ENCODE data around the gene HK1. TPM values are rescaled to one million over a fixed set of nuclear protein-coding genes. Genes with fewer than 3 reads are reported as not detected.
"Not testable (repeated sequence)": the region's sequence is repeated elsewhere in the genome, so short reads cannot be mapped to it uniquely, and the experiment has no call there.

Gene HK1
- total RNA-seq, 1 donor from 2014 or later: 58.3 TPM

GRCh38 chr10:69292459-69292858 lies 14.2 kb downstream of the HK1 start:
- DNase-seq (ENCODE audit: low spot score) (no peak), ATAC-seq (no peak)
- intact Hi-C loops (cut with DNase I): no loop called here

- DNase-seq (ENCODE audit: low spot score): no peak
- intact Hi-C loops (cut with DNase I): no loop called here
- no peak for ATAC-seq
Measured at GRCh38 chr10:69295027-69295636, 16.8 kb downstream of the HK1 start.

GRCh38 chr10:69303632-69304051 lies 25.3 kb downstream of the HK1 start:
- DNase-seq (ENCODE audit: low spot score) (no peak), ATAC-seq (no peak)
- intact Hi-C loops (cut with DNase I): no loop called here

GRCh38 chr10:69306421-69306820 lies 28.1 kb downstream of the HK1 start:
- no peak for DNase-seq (ENCODE audit: low spot score)
- ATAC-seq: no peak
- intact Hi-C loops (cut with DNase I): no loop called here

GRCh38 chr10:69307434-69307833 lies 29.1 kb downstream of the HK1 start:
- ATAC-seq (no peak), DNase-seq (ENCODE audit: low spot score) (no peak)
- intact Hi-C loops (cut with DNase I): no loop called here

DNA sequence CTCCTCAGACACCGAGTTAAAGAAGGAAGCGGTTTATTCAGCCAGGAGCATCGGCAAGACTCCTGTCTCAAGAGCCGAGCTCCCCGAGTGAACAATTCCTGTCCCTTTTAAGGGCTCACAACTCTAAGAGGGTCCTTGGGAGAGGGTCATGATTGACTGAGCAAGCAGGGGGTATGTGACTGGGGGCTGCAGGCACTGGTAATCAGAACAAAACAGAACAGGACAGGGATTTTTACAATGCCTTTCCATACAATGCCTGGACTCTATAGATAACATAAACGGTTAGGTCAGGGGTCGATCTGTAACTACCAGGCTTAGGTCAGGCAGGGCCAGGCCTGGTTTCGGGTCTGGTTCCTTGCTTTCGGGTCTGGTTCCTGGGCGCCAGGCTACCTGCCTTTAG lies 30.0 kb downstream of the HK1 start:
- ATAC-seq; intact Hi-C loops (cut with DNase I); DNase-seq (ENCODE audit: low spot score): not testable (repeated sequence)

GRCh38 chr10:69311309-69311708 lies 33.0 kb downstream of the HK1 start:
- no peak for DNase-seq (ENCODE audit: low spot score)
- intact Hi-C loops (cut with DNase I): no loop called here
- ATAC-seq: no peak

DNA sequence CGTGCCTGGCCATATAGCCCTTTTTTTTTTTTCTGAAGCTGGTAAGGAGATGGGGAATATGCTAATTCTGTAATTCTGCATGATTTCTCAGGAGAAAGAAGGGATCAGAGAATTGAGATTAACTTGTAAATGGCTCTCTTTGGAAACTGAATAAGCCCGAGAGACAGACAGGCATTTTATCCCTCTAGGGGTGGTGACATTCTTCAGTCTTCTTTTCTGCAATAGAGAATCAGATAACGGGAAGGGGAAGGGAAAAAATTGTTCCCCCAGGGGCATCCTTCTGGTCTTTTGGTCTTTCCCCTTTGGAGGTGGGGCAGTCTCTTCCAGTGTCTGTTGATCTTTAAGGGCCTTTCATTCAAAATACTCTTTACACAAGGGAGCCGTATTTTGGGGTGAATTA lies 34.2 kb downstream of the HK1 start:
- no peak for ATAC-seq
- intact Hi-C loops (cut with DNase I): no loop called here
- DNase-seq (ENCODE audit: low spot score): no peak

DNA sequence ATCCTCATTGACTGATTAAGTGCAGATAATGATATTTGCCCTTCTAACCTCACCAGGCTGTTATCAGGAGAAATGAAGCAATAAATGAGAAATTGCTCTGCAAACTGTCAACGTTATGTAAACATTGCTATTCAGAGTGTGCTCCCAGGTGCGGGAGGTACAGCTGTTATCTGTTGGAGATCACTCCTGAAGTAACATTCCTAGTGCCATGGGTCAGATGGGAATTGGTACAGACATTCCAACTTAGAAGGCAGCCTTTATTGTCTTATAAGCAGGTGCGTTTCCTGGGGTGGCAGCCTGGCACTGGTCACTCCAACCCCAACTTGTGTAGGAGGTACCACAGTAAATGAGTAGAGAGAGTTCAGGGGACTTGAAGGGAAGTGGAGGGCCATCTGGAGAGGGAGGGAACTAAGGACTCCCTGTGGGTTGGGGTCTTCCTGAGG lies 36.8 kb downstream of the HK1 start:
- intact Hi-C loops (cut with DNase I): no loop called here

DNA sequence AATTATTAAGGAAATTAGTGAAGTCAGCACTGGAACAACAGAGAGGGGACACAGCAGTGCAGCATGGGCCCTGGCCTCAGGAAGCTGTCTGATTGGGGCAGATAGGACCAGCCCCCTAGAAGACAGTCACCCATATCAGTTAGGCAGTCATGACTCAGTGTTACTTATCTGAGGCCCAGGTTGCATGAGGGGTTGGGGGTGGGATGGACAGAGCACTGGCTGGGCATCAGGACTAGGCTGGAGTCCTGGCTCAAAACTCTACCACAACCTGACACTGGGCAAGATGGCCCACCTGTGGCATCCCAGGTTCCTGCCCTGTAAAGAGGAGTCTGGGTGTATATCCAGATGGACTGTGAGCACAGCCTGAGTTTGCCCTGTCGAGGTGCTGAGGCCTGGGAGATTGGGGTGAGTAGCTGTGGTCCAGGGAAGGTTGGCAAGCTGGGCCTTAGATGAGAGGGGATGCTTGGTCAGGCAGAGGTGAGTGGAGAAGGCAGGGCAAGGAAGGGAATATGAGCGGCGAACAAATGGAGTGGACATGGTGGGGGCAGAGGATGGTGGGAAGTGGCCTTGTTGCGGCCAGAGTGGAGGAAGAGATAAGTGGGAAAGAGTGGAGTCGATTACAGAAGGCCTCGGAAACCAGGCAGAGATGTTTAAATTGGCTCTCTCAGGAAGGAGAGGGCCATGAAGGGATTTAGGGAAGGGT lies 37.5 kb downstream of the HK1 start:
- intact Hi-C loops (cut with DNase I): no loop called here
- DNase-seq (ENCODE audit: low spot score) (no peak), ATAC-seq (no peak)

More for the DNA sequence above, 36.8 kb downstream of the HK1 start:
- DNase-seq (ENCODE audit: low spot score): no peak
- no peak for ATAC-seq

- DNase-seq (ENCODE audit: low spot score) (peak; percentile 78), ATAC-seq (peak; percentile 71)
- intact Hi-C loops (cut with DNase I): no loop called here
Measured at GRCh38 chr10:69316313-69317059, 38.2 kb downstream of the HK1 start.

- no peak for ATAC-seq
- no peak for DNase-seq (ENCODE audit: low spot score)
- intact Hi-C loops (cut with DNase I): no loop called here
Measured at GRCh38 chr10:69317175-69317604, 38.9 kb downstream of the HK1 start.

DNA sequence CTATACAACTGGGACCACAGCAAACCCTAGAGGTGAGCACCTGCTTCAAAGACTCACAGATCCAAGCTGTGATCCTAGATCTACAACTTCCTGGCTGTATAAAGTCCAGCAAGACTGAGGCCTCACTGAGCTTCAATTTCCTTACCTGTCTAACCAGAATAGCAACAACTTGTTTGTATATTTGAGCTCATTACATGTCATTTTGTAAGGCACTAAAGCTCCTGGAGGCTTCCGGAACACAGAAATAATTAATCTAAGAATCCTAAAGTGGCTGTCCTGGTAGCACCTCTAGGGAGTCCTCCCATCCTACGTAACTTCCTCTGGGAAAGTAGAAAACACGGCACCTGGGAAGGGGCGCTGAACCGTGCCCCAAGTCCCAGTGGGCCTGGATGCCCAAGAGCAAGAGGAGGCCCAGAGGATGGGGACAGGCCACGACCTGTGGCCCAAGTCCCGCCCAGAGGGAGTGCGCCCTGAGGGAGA lies 39.4 kb downstream of the HK1 start:
- DNase-seq (ENCODE audit: low spot score) (no peak), ATAC-seq (no peak)
- intact Hi-C loops (cut with DNase I): loop anchor here (2.0 kb wide), 1 partner anchor 73 kb away; no protein-coding TSS in a partner anchor

DNA sequence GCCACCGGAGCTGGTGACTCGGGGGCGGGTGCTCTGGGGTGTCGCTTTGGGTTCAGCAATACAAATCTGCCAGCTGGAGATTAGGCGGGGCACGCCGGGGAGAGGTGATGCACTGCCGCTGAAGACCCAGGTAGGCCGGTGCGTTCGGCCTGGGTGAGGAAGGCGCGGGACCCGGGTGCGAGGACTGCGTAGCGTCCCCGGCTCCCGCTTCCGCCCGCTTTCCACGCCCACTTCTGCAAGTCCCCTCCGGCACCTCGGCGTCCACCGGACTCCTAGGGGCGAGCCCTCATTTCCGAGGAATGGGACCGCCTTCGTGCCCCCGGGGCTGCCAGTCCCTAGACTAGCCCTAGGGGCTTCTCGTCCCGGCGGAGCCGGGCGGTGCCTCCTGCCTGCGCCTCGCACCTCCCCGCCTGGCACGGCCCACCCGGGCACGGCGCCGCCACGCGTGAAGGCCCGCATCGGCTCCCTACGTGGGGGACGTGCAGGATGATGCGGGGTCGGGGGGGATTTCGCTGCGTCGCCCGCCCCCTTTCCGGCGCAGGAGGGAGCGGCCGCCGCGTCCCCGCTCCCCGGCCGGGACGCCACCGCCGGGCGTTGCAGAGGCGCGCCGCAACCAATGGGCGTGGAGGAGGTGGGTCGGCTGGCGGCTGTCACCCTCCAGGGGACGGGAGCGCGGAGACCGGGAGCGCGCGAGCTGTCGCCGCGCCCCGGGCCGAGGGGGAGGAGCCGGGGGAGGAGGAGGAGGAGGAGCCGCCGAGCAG lies 40.0 kb downstream of the HK1 start:
- DNase-seq (ENCODE audit: low spot score): peak; percentile 93
- ATAC-seq: peak; percentile 94
- intact Hi-C loops (cut with DNase I): loop anchor here (2.0 kb wide), 1 partner anchor 73 kb away; no protein-coding TSS in a partner anchor

DNA sequence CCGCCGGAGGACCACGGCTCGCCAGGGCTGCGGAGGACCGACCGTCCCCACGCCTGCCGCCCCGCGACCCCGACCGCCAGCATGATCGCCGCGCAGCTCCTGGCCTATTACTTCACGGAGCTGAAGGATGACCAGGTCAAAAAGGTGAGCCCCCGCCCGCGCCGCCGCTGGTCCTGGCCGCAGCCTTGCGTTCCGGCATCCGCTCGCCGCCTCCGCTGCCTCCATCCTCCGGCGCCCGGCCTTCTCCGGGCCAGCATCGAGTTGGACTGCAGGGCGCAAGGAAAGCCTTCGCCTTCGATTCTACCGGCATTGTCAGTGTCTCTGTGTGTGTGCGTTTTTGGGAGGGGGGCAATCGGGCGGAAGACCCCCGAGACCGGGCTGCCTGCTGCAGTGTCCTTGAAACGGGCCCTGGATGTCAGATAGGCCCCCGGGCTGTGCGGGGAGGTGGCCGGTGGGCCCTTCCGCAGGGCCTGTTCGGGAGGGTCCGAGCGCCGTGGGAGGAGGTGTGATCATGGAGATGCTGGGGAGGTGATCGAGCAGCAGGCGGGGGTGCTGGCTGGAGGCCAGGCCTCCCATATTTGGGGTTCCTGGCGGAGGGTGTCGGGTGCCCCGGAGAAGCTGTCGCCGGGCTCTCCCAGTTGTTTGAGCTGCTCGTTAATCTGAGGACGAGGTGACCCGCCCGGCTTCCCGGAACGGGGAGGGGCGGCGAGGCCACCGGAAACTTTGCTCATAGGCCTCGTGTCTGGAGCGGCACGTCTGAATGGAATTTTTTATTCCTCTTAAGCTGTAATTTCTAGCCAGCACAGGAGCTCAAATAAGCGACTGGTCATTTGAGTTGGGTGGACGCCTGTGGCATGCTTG lies 40.8 kb downstream of the HK1 start:
- DNase-seq (ENCODE audit: low spot score) (peak; percentile 85), ATAC-seq (peak; percentile 46)
- intact Hi-C loops (cut with DNase I): loop anchor here (2.0 kb wide), 1 partner anchor 74 kb away; no protein-coding TSS in a partner anchor

GRCh38 chr10:69319841-69320316 lies 41.6 kb downstream of the HK1 start:
- intact Hi-C loops (cut with DNase I): loop anchor here (2.0 kb wide), 1 partner anchor 75 kb away; no protein-coding TSS in a partner anchor
- no peak for ATAC-seq
- no peak for DNase-seq (ENCODE audit: low spot score)

- DNase-seq (ENCODE audit: low spot score) (no peak), ATAC-seq (no peak)
- intact Hi-C loops (cut with DNase I): no loop called here
Measured at GRCh38 chr10:69320521-69320920, 42.2 kb downstream of the HK1 start.
